Hepatocyte (in vitro differentiated cells): Measurements from ENCODE around the gene SRPK2.
"Not testable (repeated sequence)": the region's sequence is repeated elsewhere in the genome, so short reads cannot be mapped to it uniquely, and the experiment has no call there.

ENCODE experiments used
- CTCF ChIP-seq: fragments of 200-600 bp; sonication (generic); IDR thresholded peaks from 2 replicates; pipeline ENCODE4 v1.5.1; 2016; ENCODE audit warnings: antibody characterized with exemption, mild to moderate bottlenecking; ENCODE audit not compliant: poor library complexity
- EZH2 ChIP-seq: fragments of 200-600 bp; sonication (generic); IDR thresholded peaks from 2 replicates; pipeline ENCODE4 v1.6.1; 2016; ENCODE audit warnings: antibody characterized with exemption, mild to moderate bottlenecking, borderline replicate concordance
- EZH2phosphoT487 ChIP-seq: fragments of 200-600 bp; sonication (generic); IDR thresholded peaks from one replicate; pipeline ENCODE4 v1.6.1; 2018; ENCODE audit warnings: antibody characterized with exemption, mild to moderate bottlenecking, low read depth, moderate library complexity; ENCODE audit not compliant: unreplicated experiment, severe bottlenecking

DNA sequence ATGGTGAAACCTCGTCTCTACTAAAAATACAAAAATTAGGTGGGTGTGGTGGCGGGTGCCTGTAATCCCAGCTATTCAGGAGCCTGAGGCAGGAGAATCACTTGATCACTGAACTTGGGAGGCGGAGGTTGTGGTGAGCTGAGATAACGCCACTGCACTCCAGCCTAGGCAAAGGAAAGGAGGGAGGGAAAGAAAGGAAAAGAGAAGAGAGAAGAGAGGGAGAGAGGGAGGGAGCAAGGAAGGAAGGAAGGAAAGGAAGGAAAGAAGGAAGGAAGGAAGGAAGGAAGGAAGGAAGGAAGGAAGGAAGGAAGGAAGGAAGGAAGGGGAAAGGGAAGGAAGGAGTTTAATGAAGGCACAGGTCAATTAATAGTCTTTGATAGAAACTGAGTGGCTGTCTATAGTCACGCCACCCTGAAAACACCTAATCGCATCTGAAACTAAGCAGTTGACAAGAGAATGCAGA is 155.9 kb downstream of the SRPK2 start:
- TF ChIP-seq EZH2, CTCF, EZH2phosphoT487: not testable (repeated sequence)
